Type B pancreatic cell (in vitro differentiated cells): ENCODE measurements around the gene FAM204A. TPM values are rescaled to one million over a fixed set of nuclear protein-coding genes. Genes with fewer than 3 reads are reported as not detected.

Experiments used
- DNase-seq: peaks from one replicate; pipeline ENCODE4 v3.0.0; 2021; ENCODE audit warnings: mixed read lengths; ENCODE audit not compliant: unreplicated experiment; ENCODE audit errors: extremely low spot score
- H3K27ac Mint-ChIP-seq: 2 replicates; pipeline ENCODE4 v1.8.0; 2021; ENCODE audit warnings: mild to moderate bottlenecking, mixed read lengths
- H3K27me3 Mint-ChIP-seq: 2 replicates; pipeline ENCODE4 v1.8.0; 2021; ENCODE audit warnings: mixed read lengths
- H3K36me3 Mint-ChIP-seq: 2 replicates; pipeline ENCODE4 v1.8.0; 2021; ENCODE audit warnings: mixed read lengths
- H3K4me1 Mint-ChIP-seq: one replicate; pipeline ENCODE4 v1.8.0; 2021; ENCODE audit warnings: mixed read lengths; ENCODE audit not compliant: unreplicated experiment
- H3K4me3 Mint-ChIP-seq: 2 replicates; pipeline ENCODE4 v1.8.0; 2021; ENCODE audit warnings: mild to moderate bottlenecking, mixed read lengths
- H3K9me3 Mint-ChIP-seq: 2 replicates; pipeline ENCODE4 v1.8.0; 2021; ENCODE audit warnings: mixed read lengths
- CTCF ChIP-seq: fragments of 200-600 bp; sonication (generic); conservative IDR thresholded peaks from 2 replicates; pipeline ENCODE4 v1.5.0; 2021; ENCODE audit warnings: antibody characterized with exemption, mild to moderate bottlenecking
- total RNA-seq: library from RNA; stranded (reverse); gene quantifications from 2 replicates; pipeline ENCODE4 v1.2.1, GENCODE V29; 2021; ENCODE audit warnings: low replicate concordance

FAM204A gene
- total RNA-seq, 1 donor from 2014 or later, result 58.0 TPM

GRCh38 chr10:118307859-118308258 lies 34.3 kb downstream of the FAM204A start:
- TF ChIP-seq CTCF, result no peak
- Mint-ChIP-seq H3K27ac (peak overlapping the region; percentile 13), H3K36me3 (peaks cover 44% of the 10 kb centered on the region), H3K9me3 (no peaks in the 10 kb centered on the region), H3K4me3 (no peak overlapping the region), H3K4me1 (peaks cover 11% of the 10 kb centered on the region), H3K27me3 (no peaks in the 10 kb centered on the region)
- no peak for DNase-seq

GRCh38 chr10:118307220-118307619 lies 34.9 kb downstream of the FAM204A start:
- H3K4me3 Mint-ChIP-seq, result no peak overlapping the region
- H3K27ac Mint-ChIP-seq, result no peak overlapping the region
- H3K4me1 Mint-ChIP-seq, result peaks cover 10% of the 10 kb centered on the region
- H3K27me3 Mint-ChIP-seq, result no peaks in the 10 kb centered on the region
- TF ChIP-seq CTCF, result no peak
- no peaks in the 10 kb centered on the region for H3K9me3 Mint-ChIP-seq
- no peak for DNase-seq
- H3K36me3 Mint-ChIP-seq, result peaks cover 39% of the 10 kb centered on the region

GRCh38 chr10:118305730-118306129 lies 36.4 kb downstream of the FAM204A start:
- no peak for DNase-seq
- H3K27me3 Mint-ChIP-seq, result no peaks in the 10 kb centered on the region
- TF ChIP-seq CTCF, result no peak
- no peaks in the 10 kb centered on the region for H3K4me1 Mint-ChIP-seq
- no peaks in the 10 kb centered on the region for H3K9me3 Mint-ChIP-seq
- H3K36me3 Mint-ChIP-seq, result peaks cover 29% of the 10 kb centered on the region
- no peak overlapping the region for H3K4me3 Mint-ChIP-seq
- H3K27ac Mint-ChIP-seq, result peak overlapping the region; percentile 20

GRCh38 chr10:118304521-118304920 lies 37.6 kb downstream of the FAM204A start:
- H3K36me3 Mint-ChIP-seq, result peaks cover 26% of the 10 kb centered on the region
- peak overlapping the region; percentile 58 for H3K27ac Mint-ChIP-seq
- no peak for TF ChIP-seq CTCF
- DNase-seq, result no peak
- H3K27me3 Mint-ChIP-seq, result no peaks in the 10 kb centered on the region
- H3K9me3 Mint-ChIP-seq, result no peaks in the 10 kb centered on the region
- no peaks in the 10 kb centered on the region for H3K4me1 Mint-ChIP-seq
- peak overlapping the region; percentile 23 for H3K4me3 Mint-ChIP-seq

GRCh38 chr10:118301211-118301610 lies 40.9 kb downstream of the FAM204A start:
- Mint-ChIP-seq H3K36me3 (peaks cover 21% of the 10 kb centered on the region), H3K4me1 (no peaks in the 10 kb centered on the region), H3K9me3 (no peaks in the 10 kb centered on the region)

More at GRCh38 chr10:118301211-118301610, 40.9 kb downstream of the FAM204A start:
- Mint-ChIP-seq H3K4me3 (no peak overlapping the region), H3K27ac (no peak overlapping the region), H3K27me3 (no peaks in the 10 kb centered on the region)
- TF ChIP-seq CTCF, result no peak
- no peak for DNase-seq
